ENCODE measurements around the gene DDX46. TPM values are rescaled to one million over a fixed set of nuclear protein-coding genes. Genes with fewer than 3 reads are reported as not detected.

Gene DDX46, protein sequence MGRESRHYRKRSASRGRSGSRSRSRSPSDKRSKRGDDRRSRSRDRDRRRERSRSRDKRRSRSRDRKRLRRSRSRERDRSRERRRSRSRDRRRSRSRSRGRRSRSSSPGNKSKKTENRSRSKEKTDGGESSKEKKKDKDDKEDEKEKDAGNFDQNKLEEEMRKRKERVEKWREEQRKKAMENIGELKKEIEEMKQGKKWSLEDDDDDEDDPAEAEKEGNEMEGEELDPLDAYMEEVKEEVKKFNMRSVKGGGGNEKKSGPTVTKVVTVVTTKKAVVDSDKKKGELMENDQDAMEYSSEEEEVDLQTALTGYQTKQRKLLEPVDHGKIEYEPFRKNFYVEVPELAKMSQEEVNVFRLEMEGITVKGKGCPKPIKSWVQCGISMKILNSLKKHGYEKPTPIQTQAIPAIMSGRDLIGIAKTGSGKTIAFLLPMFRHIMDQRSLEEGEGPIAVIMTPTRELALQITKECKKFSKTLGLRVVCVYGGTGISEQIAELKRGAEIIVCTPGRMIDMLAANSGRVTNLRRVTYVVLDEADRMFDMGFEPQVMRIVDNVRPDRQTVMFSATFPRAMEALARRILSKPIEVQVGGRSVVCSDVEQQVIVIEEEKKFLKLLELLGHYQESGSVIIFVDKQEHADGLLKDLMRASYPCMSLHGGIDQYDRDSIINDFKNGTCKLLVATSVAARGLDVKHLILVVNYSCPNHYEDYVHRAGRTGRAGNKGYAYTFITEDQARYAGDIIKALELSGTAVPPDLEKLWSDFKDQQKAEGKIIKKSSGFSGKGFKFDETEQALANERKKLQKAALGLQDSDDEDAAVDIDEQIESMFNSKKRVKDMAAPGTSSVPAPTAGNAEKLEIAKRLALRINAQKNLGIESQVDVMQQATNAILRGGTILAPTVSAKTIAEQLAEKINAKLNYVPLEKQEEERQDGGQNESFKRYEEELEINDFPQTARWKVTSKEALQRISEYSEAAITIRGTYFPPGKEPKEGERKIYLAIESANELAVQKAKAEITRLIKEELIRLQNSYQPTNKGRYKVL
- total RNA-seq (2021; fragmentation: NEBNext Ultra II Directional; extraction: Animal tissue kit (Norgen Biotek cat#: 25700)), result 100.0 and 110 TPM in 2 replicates
- 17.2 and 22.6 TPM in 2 replicates for polyA plus RNA-seq (2011; rRNA removed)
- 40.7 TPM for polyA plus RNA-seq (2011; cell fraction: cytosol; rRNA removed)
- polyA plus RNA-seq (2011; cell fraction: nucleus; rRNA removed), result 46.8 TPM
- 81.9 to 161 TPM (median 102 TPM) in 4 replicates for polyA plus RNA-seq (2012, experiment 1 of 2)
- polyA plus RNA-seq (2012, experiment 2 of 2), result 7.8 TPM
- 73.9 TPM for polyA plus RNA-seq (2013, experiment 1 of 2)
- polyA plus RNA-seq (2013, experiment 2 of 2), result 71.2 TPM
- 51.6 and 58.3 TPM in 2 replicates for polyA minus RNA-seq (2011; rRNA and poly(A)+ RNA removed)
- 45.9 TPM for polyA minus RNA-seq (2011; cell fraction: cytosol; rRNA and poly(A)+ RNA removed)
- 88.9 TPM for polyA minus RNA-seq (2011; cell fraction: nucleus; rRNA and poly(A)+ RNA removed)
- long read RNA-seq, experiment 1, partial matches to known transcripts, result 59 of 71 reads
- long read RNA-seq, experiment 1, other reads (novel, unspliced or antisense), result 10 of 71 reads
- long read RNA-seq, experiment 2, full-length matches to known transcripts, result 59 of 139 reads
- long read RNA-seq, experiment 2, partial matches to known transcripts, result 68 of 139 reads
- long read RNA-seq, experiment 2, other reads (novel, unspliced or antisense), result 12 of 139 reads

DNA sequence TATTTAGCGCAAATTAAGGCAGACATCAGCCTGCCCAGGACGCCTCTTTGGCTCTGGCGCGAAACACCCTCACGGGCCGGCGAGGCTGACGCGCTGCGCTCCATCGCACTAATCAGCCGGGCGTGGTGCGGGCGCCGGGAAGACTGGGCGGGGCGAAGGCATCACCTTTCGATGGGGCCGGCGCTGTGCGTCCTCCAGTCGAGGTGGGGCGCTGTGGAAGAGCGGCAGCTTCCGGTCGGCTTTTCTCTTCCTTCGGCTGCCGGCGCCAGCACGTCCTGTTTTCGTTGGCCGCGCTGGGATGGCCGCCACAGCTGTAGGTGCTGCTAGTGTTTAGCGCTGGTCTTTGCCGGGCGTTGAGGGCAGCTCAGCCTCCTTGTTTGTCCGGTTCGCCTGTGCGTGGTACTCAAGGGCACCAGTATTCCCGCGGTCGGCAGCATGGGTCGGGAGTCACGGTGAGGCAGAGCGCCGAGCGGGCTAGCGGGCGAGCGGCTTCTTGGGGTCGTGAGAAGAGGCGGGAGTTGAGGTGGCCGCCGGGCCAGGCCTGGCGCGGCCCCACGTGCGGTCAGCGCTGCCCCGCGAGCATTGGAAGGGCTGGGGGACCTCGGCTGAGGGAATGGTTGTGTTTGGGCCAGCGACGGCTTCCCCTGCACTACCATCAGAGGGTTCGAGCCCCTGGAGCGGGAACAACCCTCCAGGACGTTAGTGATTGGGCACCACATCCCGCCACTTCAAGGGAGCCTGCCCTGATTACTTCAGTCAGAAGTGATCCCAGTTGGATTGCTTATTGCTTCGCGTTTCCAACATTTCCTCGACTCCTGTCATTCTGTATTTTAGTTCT is at the start of gene DDX46:
TSS of gene DDX46 (plus strand) at position 276 of the 838 bp plus-strand sequence. CDS start at position 436, 160 bp downstream.
- H2BK120ac ChIP-seq (replicated peaks; ENCODE audit: low read depth, low read length), result no peak within 1 kb of the TSS
- ChIA-PET POLR2A (ENCODE audit: partially characterized antibody) (interaction anchor here (0.6 to 3.9 kb wide), 14 partner anchors 8 to 534 kb away, joined by 3 to 31 read pairs (median 4); partner anchors contain the start of genes CAMLG, PCBD2 and SEC24A), CTCF (ENCODE audit: partially characterized antibody) (interaction anchor here (0.7 to 3.6 kb wide), 6 partner anchors 20 to 248 kb away, joined by 3 to 26 read pairs (median 4); partner anchors contain the start of gene CAMLG)
- peaks cover 0 to 6% (median 2%) of the 10 kb centered on the region in 4 experiments; a peak in 5 of 8 replicates for H3K36me3 ChIP-seq (ENCODE audit: control insufficient read depth in 2 of 4, insufficient read depth in 4 of 4, low read length in 3 of 4)
- FAIRE-seq (no peak), DNase-seq (ENCODE audit: low read depth in 1 of 2, low spot score in 2 of 2) (peak; percentile 80 to 97)
- H4K5ac ChIP-seq (ENCODE audit: insufficient read length, low read depth, low read length), result peak within 1 kb of the TSS; percentile 94
- H4K20me1 ChIP-seq (replicated peaks in 1 of 2; ENCODE audit: control insufficient read depth in 1 of 2, insufficient read depth in 2 of 2, low read length in 2 of 2), result peaks cover 10 to 13% of the 10 kb centered on the region in 2 experiments
- no peak within 1 kb of the TSS for H2AK5ac ChIP-seq (ENCODE audit: low read depth, low read length)
- no peak within 1 kb of the TSS for H3K23ac ChIP-seq (ENCODE audit: insufficient read length)
- peak within 1 kb of the TSS; percentile 80 to 97 (median 93) for H3K9ac ChIP-seq (replicated peaks in 1 of 4; ENCODE audit: extremely low read depth in 1 of 4, low read depth in 3 of 4, low read length in 3 of 4)
- H2BK12ac ChIP-seq (ENCODE audit: low read depth, low read length), result peak within 1 kb of the TSS; percentile 81; the same call in 1 of the 2 replicates
- peak within 1 kb of the TSS; percentile 82 for H3K56ac ChIP-seq (replicated peaks; ENCODE audit: insufficient read length, low read depth, low read length)
- peaks cover 39 to 51% of the 10 kb centered on the region in 2 experiments for H3K79me2 ChIP-seq (ENCODE audit: control insufficient read depth in 1 of 2, insufficient read depth in 2 of 2, low read length in 2 of 2)
- peak within 1 kb of the TSS; percentile 99 for H3K4ac ChIP-seq (replicated peaks; ENCODE audit: insufficient read length, low read depth, low read length)
- peak within 1 kb of the TSS; percentile 94 for H2AFZ ChIP-seq (ENCODE audit: low read length)
- peak within 1 kb of the TSS; percentile 99 for H4K8ac ChIP-seq (ENCODE audit: extremely low read depth, insufficient read depth, low read length)
- H2BK15ac ChIP-seq (ENCODE audit: low read length), result peak within 1 kb of the TSS; percentile 92; the same call in 1 of the 2 replicates
- H3K79me1 ChIP-seq (ENCODE audit: low read depth, low read length), result no peaks in the 10 kb centered on the region; the same call in 1 of the 2 replicates
- no peaks in the 10 kb centered on the region; a peak in 1 of 7 replicates for H3K27me3 ChIP-seq (replicated peaks in 1 of 4; ENCODE audit: control insufficient read depth in 3 of 4, extremely low read depth in 1 of 4, insufficient read depth in 3 of 4, low read length in 3 of 4)
- H3K27ac ChIP-seq (ENCODE audit: low read depth, low read length), result peak within 1 kb of the TSS; percentile 89
- H3K9me3 ChIP-seq (ENCODE audit: insufficient read depth in 2 of 2, low read depth in 1 of 2, low read length in 1 of 2), result no peaks in the 10 kb centered on the region
- no peak within 1 kb of the TSS for H2BK20ac ChIP-seq (ENCODE audit: low read length)
- H3K4me3 ChIP-seq (ENCODE audit: extremely low read depth in 1 of 4, insufficient read depth in 2 of 4, low read depth in 3 of 4, low read length in 4 of 4), result peak within 1 kb of the TSS; percentile 77 to 98 (median 94)
- peak within 1 kb of the TSS; percentile 31 to 82 for H3K4me2 ChIP-seq (ENCODE audit: insufficient read depth in 1 of 2, low read depth in 2 of 2, low read length in 2 of 2)
- peak within 1 kb of the TSS; percentile 91 for H2BK5ac ChIP-seq (ENCODE audit: low read depth, low read length)
- H3K14ac ChIP-seq (ENCODE audit: insufficient read length), result no peak within 1 kb of the TSS
- H3K4me1 ChIP-seq (replicated peaks in 1 of 4; ENCODE audit: control insufficient read depth in 3 of 4, insufficient read depth in 4 of 4, low read length in 3 of 4), result peaks cover 0 to 2% (median 0%) of the 10 kb centered on the region in 4 experiments; a peak in 4 of 7 replicates
- 2% methylated on average over 71 of the region's 73 CpGs; no CpG with 5 or more reads in 1 of the 2 experiments for WGBS, 2 experiments (ENCODE audit: extremely low coverage in 1 of 2, insufficient coverage in 1 of 2, insufficient read length in 1 of 2, insufficient replicate concordance in 2 of 2, low coverage in 1 of 2, low lambda C conversion rate in 2 of 2, missing lambda C conversion rate in 1 of 2)
- H3K23me2 ChIP-seq (ENCODE audit: low read depth, low read length), result peaks cover 3% of the 10 kb centered on the region
- H3K18ac ChIP-seq (ENCODE audit: extremely low read depth, low read length), result peak within 1 kb of the TSS; percentile 79; the same call in 1 of the 2 replicates
- peak within 1 kb of the TSS; percentile 96 for H4K91ac ChIP-seq (replicated peaks; ENCODE audit: insufficient read length, low read length)
- TF ChIP-seq TBP (IDR thresholded peaks at IDR 0.05; ENCODE audit: low read depth, low read length) (peak; percentile 90), SRF (IDR thresholded peaks at IDR 0.05; ENCODE audit: low read depth, low read length) (no peak), GABPA (IDR thresholded peaks at IDR 0.05; ENCODE audit: borderline replicate concordance, insufficient read depth, low read length) (peak; percentile 90)
